Middle frontal gyrus (tissue), 1 donor: ENCODE measurements around the gene DCDC1.
"Not testable (repeated sequence)": the region's sequence is repeated elsewhere in the genome, so short reads cannot be mapped to it uniquely, and the experiment has no call there.

ENCODE experiments used
- DNase-seq: peaks from one replicate; pipeline ENCODE4 v3.0.0-alpha.2; 2015; ENCODE audit warnings: low spot score; ENCODE audit errors: extremely low spot score

DCDC1 gene

DNA sequence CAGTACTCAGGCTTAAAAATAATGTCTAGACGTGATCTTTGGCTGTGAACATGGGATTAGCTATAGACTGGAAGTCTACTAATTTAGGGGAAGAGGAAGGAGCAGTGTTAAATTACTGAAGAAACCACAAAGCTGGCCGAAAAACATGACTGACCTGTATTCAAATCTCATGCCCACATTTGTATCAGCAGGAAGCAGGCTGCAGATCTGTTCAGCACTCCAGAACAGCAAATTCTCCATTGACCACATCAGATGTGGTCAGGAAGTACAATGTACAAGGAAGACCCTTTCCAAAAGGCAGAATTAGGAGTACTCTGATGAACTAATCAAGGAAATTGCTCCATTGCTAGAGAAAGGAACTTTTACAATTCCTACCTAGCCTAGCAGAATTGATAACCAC is 31.7 kb downstream of the DCDC1 start:
- DNase-seq = no peak

DNA sequence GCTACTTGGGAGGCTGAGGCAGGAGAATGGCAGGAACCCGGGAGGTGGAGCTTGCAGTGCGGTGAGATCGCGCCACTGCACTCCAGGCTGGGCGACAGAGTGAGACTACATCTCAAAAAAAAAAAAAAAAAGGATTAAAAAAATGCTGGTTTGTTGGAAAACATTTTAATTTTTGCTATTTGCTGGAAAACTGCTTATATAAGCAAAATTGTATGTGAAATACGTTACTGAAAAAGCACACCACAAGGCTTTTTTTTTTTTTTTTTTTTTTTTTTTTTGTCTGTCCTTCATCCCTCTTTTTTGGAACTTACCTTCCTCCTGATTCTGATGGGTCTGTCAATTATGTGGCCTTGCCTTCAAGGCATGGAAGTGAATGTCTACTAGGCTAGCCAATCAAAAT is 40.8 kb downstream of the DCDC1 start:
- no peak for DNase-seq

DNA sequence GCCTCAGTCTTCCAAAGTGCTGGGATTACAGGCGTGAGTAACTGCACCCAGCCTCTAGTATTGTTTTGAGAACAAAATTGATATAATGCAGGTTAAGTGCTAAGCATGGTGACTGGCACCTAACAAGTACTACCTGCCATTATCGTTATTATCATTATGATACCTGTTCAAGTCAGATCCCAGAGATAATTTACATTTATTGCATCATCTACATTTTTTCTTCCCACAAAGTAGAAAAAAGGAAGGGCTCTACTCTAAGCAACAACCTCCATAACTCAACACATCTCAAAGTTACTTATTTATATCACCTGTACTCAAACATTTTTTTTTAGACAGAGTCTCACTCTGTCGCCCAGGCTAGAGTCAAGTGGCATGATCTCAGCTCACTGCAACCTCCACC is 42.1 kb downstream of the DCDC1 start:
- DNase-seq = no peak

DNA sequence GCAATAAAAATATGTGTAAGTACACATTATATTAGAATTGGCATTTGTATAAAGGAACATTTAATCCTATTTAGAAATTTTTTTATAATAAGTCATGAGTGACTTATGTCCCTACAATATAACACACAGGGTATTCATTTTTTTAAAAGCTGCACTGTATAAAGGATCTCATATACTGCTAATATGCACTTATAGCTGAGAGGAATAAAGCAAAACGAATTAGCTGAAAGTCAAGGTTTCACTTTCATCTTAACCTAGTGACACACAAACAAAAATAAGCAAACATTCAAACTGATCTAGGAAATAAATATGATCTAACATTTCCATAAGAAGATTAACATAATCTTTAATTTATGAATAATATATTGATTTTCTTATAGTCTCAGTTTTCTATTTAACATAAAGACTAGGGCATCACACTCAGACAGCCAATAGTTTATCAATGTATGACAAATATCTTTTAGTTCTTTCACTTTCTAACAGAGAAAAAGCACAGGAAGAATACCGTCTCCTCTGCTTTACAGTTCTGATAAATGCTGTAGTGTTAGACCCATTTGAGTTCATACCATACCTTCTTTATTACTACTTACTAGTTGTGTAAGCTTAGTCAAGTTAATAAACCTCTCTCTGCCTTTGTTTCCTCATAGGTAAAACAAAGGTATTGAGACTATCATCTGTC is 42.9 kb downstream of the DCDC1 start:
- DNase-seq = no peak

GRCh38 chr11:31325160-31325559 is 44.4 kb downstream of the DCDC1 start:
- no peak for DNase-seq

- no peak for DNase-seq
Measured at GRCh38 chr11:31323145-31323544, 46.4 kb downstream of the DCDC1 start.

- DNase-seq = not testable (repeated sequence)
Measured at GRCh38 chr11:31321494-31321893, 48.0 kb downstream of the DCDC1 start.

DNA sequence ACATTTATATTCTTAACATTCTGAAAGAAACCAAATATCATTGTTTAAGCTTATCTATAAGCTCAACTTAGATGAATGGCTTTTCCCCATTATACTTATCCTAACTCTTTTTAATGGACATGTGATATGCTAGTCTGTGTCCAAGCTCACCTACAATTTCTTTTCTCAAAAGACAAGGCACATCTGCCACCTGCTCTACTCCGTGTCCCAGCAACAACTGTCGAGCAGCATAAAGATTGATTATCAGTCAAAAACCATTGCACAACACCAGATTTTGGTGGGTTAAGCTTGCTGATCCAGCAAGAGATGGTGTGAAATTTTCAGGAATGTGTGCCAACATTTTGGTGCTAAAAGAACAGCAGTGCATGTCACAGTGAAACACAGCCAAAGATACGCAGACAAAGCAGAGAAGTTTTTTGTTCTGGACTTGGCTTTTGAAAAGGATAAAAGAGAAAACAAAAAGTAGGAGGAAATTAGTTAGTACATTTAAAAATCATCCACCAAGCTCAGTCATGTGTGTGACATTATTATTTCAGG is 65.8 kb downstream of the DCDC1 start:
- DNase-seq = no peak

GRCh38 chr11:31301549-31302510 is 67.7 kb downstream of the DCDC1 start:
- DNase-seq = no peak

DNA sequence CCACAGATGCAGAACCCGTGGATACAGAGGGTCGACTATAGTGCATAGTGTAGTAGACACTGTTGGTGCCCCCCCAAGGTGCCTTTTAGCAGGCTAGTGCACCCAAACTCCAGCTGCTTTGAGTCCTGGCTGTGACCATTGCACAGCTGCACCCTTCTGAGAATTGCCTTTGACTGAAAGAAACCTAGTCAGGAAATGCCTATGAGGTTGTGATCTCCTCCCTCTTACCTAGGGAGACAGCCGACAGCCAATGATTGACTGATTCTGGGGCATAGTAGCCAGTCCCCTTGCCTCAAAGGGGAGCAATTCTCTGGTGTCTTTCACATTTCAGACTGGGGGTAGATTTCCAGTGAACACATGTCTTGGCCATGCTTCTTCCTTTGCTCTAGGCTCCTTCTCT is 74.2 kb downstream of the DCDC1 start:
- no peak for DNase-seq

GRCh38 chr11:31273527-31273926 is 96.0 kb downstream of the DCDC1 start:
- DNase-seq = not testable (repeated sequence)

DNA sequence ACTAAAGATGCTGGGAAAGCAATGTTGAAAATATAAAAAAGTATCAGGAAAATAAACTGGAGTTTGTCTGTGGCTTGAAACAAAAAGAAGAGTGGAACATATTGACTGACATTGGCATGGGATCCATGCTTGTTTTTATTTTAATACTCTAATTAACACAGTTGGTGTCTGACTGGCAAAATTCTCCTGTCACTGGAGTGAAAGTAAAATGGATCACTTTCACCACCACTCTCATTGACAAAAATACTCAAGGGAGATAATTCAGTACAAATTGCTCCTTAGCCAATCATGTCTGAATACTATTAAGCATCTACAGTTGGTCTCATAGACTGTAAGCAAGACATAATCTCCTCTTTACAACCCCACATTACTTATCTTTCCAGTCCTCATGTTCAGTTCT is 101.8 kb downstream of the DCDC1 start:
- no peak for DNase-seq

- no peak for DNase-seq
Measured at GRCh38 chr11:31264834-31265233, 104.7 kb downstream of the DCDC1 start.

GRCh38 chr11:31262761-31263160 is 106.8 kb downstream of the DCDC1 start:
- DNase-seq = no peak

DNA sequence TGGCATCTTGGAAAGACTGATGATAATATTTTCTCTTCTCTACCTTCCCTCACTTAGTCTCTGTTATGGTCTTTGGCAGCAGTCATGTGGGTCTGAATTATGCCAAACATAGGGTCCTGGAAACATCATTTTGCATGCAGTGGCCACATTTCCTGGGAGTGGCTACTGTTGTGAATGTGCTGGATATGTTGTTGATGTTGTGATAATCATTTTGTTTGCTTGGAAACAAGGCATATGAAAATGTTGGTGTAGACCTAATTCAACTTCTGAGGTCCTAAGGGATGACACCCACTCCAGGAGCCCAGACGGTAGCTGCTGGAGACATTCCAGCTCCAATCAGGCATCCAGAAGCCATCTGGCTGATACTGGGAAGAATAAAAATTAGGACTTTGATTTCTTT is 109.7 kb downstream of the DCDC1 start:
- DNase-seq = no peak

- DNase-seq = no peak
Measured at GRCh38 chr11:31254415-31254814, 115.1 kb downstream of the DCDC1 start.

GRCh38 chr11:31248768-31249167 is 120.8 kb downstream of the DCDC1 start:
- DNase-seq = no peak

- no peak for DNase-seq
Measured at GRCh38 chr11:31247321-31247720, 122.2 kb downstream of the DCDC1 start.

- DNase-seq = no peak
Measured at GRCh38 chr11:31246451-31247165, 122.9 kb downstream of the DCDC1 start.

DNA sequence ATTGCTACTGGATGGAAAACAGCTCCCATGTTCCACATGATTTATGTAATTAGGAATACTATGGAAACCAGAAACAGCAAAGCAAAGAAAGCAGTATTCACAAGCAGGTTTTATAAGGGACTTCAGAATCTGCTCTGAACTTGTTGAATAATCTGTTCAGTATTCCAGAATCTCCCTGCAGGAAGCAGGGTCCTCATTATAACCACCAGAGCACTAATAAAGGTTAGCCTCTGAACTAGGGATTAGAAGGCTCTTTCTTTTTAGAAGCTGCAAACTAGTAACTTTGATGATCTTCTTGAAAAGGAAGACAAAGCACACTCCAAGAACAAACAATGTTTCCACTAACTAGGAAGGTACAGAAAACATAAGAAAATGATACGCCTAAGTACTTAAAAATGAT is 125.8 kb downstream of the DCDC1 start:
- no peak for DNase-seq

DNA sequence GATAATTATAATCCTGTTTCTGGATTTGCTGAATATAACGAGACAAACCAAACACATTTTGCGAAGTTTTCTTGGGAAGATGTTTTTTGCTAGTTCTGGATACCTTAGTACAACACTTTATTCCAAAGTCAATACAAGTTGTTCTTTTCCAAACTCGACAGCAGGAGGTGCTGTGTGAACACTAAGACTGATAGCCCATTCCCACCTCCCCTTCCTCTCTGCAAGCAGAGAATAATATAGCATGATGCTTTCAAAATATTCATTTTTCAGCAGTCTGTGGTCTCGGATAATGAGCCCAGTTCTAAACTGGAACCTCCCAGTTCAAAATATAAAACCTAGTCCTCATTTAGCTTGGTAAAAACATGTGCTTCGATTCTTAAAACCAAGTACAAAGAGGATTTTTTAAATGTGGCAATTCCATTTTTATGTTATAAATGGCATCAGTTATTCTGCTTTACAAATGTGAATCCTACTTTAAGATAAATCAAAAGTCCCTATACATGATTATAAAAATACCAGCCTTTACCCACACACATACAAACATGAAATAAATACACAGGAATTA is 129.1 kb downstream of the DCDC1 start:
- DNase-seq = no peak
